UCSD-AML1 (cell line): Measurements from ENCODE around the gene VPS51.

ENCODE experiments used
- DNase-seq: peaks from one replicate; lab custom pipeline; 2025; ENCODE audit not compliant: unreplicated experiment; lab: John Stamatoyannopoulos, UW

Gene VPS51

DNA sequence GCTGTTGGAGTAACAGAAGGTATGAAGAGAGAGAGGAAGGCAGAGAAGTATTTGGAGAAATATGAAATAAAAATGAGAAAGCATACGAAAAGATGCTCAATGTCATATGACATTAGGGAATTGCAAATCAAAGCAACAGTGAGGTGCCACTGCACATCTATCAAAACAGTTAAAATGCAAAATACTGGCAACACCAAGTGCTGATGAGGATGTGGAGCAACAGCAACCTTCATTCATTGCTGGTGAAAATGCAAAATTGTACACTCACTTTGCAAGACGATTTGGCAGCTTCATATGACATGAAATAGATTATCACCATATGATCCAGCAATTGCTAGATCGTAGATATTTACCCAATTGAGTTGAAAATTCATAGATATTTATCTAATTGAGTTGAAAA, 64.6 kb downstream of the VPS51 start:
- no peak for DNase-seq
